Keratinocyte (primary cell): Measurements from ENCODE around the gene ATL2.

Experiments
- CTCF ChIP-seq, 3 experiments: IDR thresholded peaks in 1 of 3; conservative IDR thresholded peaks in 1 of 3; optimal IDR thresholded peaks in 1 of 3; 2 replicates in 2 of 3; 3 replicates in 1 of 3; pipeline versions ENCODE3 to v1.5.1; 2011; ENCODE audit warnings: low read length in 3 of 3, mild to moderate bottlenecking in 3 of 3, moderate library complexity in 2 of 3, control low read depth in 1 of 3, inconsistent platforms in 1 of 3; ENCODE audit not compliant: insufficient read depth in 2 of 3; ENCODE audit errors: extremely low read depth in 1 of 3
- EZH2 ChIP-seq: IDR thresholded peaks from one replicate; pipeline ENCODE4 v1.6.1; 2012; ENCODE audit warnings: inconsistent platforms, mild to moderate bottlenecking, low read length, moderate library complexity

DNA sequence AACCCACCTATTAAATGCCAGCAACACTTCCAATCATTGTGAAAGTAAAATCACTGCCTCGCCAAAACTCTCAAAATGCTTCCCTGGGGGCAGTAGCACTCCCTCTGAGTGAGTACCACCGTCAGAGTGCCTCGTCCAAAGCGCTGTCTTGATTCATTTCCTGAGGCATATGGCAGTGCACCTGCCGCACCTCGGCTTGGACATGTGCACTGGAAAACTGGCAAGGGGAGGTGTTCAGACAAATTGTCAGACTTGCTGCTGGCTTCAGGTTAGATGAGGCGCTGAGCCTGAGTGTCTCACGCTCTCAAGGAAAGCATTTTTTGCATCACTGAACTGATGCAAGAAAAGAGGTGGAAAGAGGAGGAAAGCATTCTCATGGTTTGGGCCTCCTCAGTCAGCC lies 132.8 kb downstream of the ATL2 start:
- TF ChIP-seq CTCF (optimal IDR thresholded peaks at IDR 0.05 in 1 of 3, IDR thresholded peaks at IDR 0.05 in 1 of 3, conservative IDR thresholded peaks at IDR 0.05 in 1 of 3; ENCODE audit: extremely low read depth in 1 of 3, insufficient read depth in 2 of 3, low read length in 3 of 3) (no peak), EZH2 (no peak)
